ENCODE results near the gene TMEM239. TPM values are rescaled to one million over a fixed set of nuclear protein-coding genes. Genes with fewer than 3 reads are reported as not detected.

The TMEM239 gene
- total and polyA plus RNA-seq, 2 of the 8 experiments (the other 6 are each of a cell fraction or from before 2014, with no cell fraction given) = not detected

- CTCF ChIA-PET (ENCODE audit: partially characterized antibody) = interaction anchor here (1.6 to 4.1 kb wide), 5 partner anchors 12 to 151 kb away, joined by 4 to 20 read pairs (median 5); no protein-coding TSS in a partner anchor
- no peak overlapping the region for H3K23ac ChIP-seq (ENCODE audit: insufficient read length)
- no peak overlapping the region for H3K9ac ChIP-seq (replicated peaks in 1 of 4; ENCODE audit: extremely low read depth in 1 of 4, low read depth in 3 of 4, low read length in 3 of 4)
- H3K27me3 ChIP-seq (replicated peaks in 1 of 4; ENCODE audit: control insufficient read depth in 3 of 4, extremely low read depth in 1 of 4, insufficient read depth in 3 of 4, low read length in 3 of 4) = peaks cover 5 to 20% (median 17%) of the 10 kb centered on the region in 4 experiments
- peak overlapping the region in 3 of 4 experiments; percentile 64 to 93 (median 70); a peak in 5 of 8 replicates for H3K4me3 ChIP-seq (ENCODE audit: extremely low read depth in 1 of 4, insufficient read depth in 2 of 4, low read depth in 3 of 4, low read length in 4 of 4)
- H2BK120ac ChIP-seq (replicated peaks; ENCODE audit: low read depth, low read length) = no peak overlapping the region
- H3K9me3 ChIP-seq (ENCODE audit: insufficient read depth in 2 of 2, low read depth in 1 of 2, low read length in 1 of 2) = peaks cover 0 to 6% of the 10 kb centered on the region in 2 experiments; a peak in 1 of 4 replicates
- H3K4ac ChIP-seq (replicated peaks; ENCODE audit: insufficient read length, low read depth, low read length) = no peak overlapping the region
- POLR2A ChIA-PET (ENCODE audit: partially characterized antibody) = interaction anchor here (0.6 to 2.7 kb wide), 8 partner anchors 10 to 146 kb away, joined by 3 to 10 read pairs (median 4); partner anchors contain the start of gene PTPRA
- H3K14ac ChIP-seq (ENCODE audit: insufficient read length) = no peak overlapping the region
- 0 out of 2 replicates have a peak overlapping the region, but pooled peaks have one; percentile 23 for H2BK12ac ChIP-seq (ENCODE audit: low read depth, low read length)
- no peak overlapping the region for H3K27ac ChIP-seq (ENCODE audit: low read depth, low read length)
- H3K56ac ChIP-seq (replicated peaks; ENCODE audit: insufficient read length, low read depth, low read length) = no peak overlapping the region
- DNase-seq (ENCODE audit: low read depth in 1 of 2, low spot score in 2 of 2) = no peak
- no peak overlapping the region for H4K5ac ChIP-seq (ENCODE audit: insufficient read length, low read depth, low read length)
- H2AK5ac ChIP-seq (ENCODE audit: low read depth, low read length) = no peak overlapping the region
- no peaks in the 10 kb centered on the region for H3K79me2 ChIP-seq (ENCODE audit: control insufficient read depth in 1 of 2, insufficient read depth in 2 of 2, low read length in 2 of 2)
- no peak for FAIRE-seq
- H4K8ac ChIP-seq (ENCODE audit: extremely low read depth, insufficient read depth, low read length) = peak overlapping the region; percentile 98
- H2BK5ac ChIP-seq (ENCODE audit: low read depth, low read length) = no peak overlapping the region
- H3K4me2 ChIP-seq (ENCODE audit: insufficient read depth in 1 of 2, low read depth in 2 of 2, low read length in 2 of 2) = peak overlapping the region; percentile 56 to 89; a peak in 1 of 4 replicates
- H2AFZ ChIP-seq (ENCODE audit: low read length) = no peak overlapping the region
- H3K18ac ChIP-seq (ENCODE audit: extremely low read depth, low read length) = no peak overlapping the region
- H4K91ac ChIP-seq (replicated peaks; ENCODE audit: insufficient read length, low read length) = peak overlapping the region; percentile 89
- no peak overlapping the region for H2BK20ac ChIP-seq (ENCODE audit: low read length)
- 81% methylated on average over 21 of the region's 21 CpGs; no CpG with 5 or more reads in 1 of the 2 experiments for WGBS, 2 experiments (ENCODE audit: extremely low coverage in 1 of 2, insufficient coverage in 1 of 2, insufficient read length in 1 of 2, insufficient replicate concordance in 2 of 2, low coverage in 1 of 2, low lambda C conversion rate in 2 of 2, missing lambda C conversion rate in 1 of 2)
- peaks cover 0 to 5% of the 10 kb centered on the region in 2 experiments for H4K20me1 ChIP-seq (replicated peaks in 1 of 2; ENCODE audit: control insufficient read depth in 1 of 2, insufficient read depth in 2 of 2, low read length in 2 of 2)
- peaks cover 0 to 5% (median 0%) of the 10 kb centered on the region in 4 experiments; a peak in 1 of 8 replicates for H3K36me3 ChIP-seq (ENCODE audit: control insufficient read depth in 2 of 4, insufficient read depth in 4 of 4, low read length in 3 of 4)
- no peaks in the 10 kb centered on the region for H3K79me1 ChIP-seq (ENCODE audit: low read depth, low read length)
- H2BK15ac ChIP-seq (ENCODE audit: low read length) = no peak overlapping the region
- H3K4me1 ChIP-seq (replicated peaks in 1 of 4; ENCODE audit: control insufficient read depth in 3 of 4, insufficient read depth in 4 of 4, low read length in 3 of 4) = no peaks in the 10 kb centered on the region; a peak in 1 of 7 replicates
- H3K23me2 ChIP-seq (ENCODE audit: low read depth, low read length) = peaks cover 9% of the 10 kb centered on the region; the same call in 1 of the 2 replicates
- TF ChIP-seq TEAD4 (IDR thresholded peaks at IDR 0.05; ENCODE audit: low read depth, low read length) (no peak), KDM1A (IDR thresholded peaks at IDR 0.05; ENCODE audit: borderline replicate concordance, low read length) (no peak), RNF2 (IDR thresholded peaks at IDR 0.05; ENCODE audit: borderline replicate concordance, low read depth, low read length, missing control alignments, poor library complexity, severe bottlenecking) (no peak), MAFK (IDR thresholded peaks at IDR 0.05; ENCODE audit: low read depth, low read length) (no peak), RFX5 (IDR thresholded peaks at IDR 0.05; ENCODE audit: borderline replicate concordance, low read depth, low read length) (no peak), YY1 (IDR thresholded peaks at IDR 0.05; ENCODE audit: low read depth, low read length) (no peak), CTCF (IDR thresholded peaks at IDR 0.05; ENCODE audit: control extremely low read depth in 1 of 3, insufficient read depth in 1 of 3, low read depth in 1 of 3, low read length in 3 of 3) (no peak), ATF2 (IDR thresholded peaks at IDR 0.05; ENCODE audit: low read length) (no peak)
These were observed 23.6 kb downstream of the TMEM239 start for GRCh38 chr20:2839732-2840137.

All from H1 (cell line).